ENCODE measurements around the gene CCDC191.

Gene CCDC191

GRCh38 chr3:114052216-114052615, 4.1 kb downstream of the CCDC191 start:
- no peak for DNase-seq

- no peak for DNase-seq
These were observed 13.1 kb downstream of the CCDC191 start for GRCh38 chr3:114043205-114043604.

- DNase-seq: no peak
These were observed 20.4 kb downstream of the CCDC191 start for GRCh38 chr3:114035896-114036295.

- no peak for DNase-seq
These were observed 21.4 kb downstream of the CCDC191 start for GRCh38 chr3:114034787-114035545.

GRCh38 chr3:114034211-114034610, 22.1 kb downstream of the CCDC191 start:
- DNase-seq: no peak

- no peak for DNase-seq
These were observed 22.6 kb downstream of the CCDC191 start for GRCh38 chr3:114033721-114034120.

- no peak for DNase-seq
These were observed 30.0 kb downstream of the CCDC191 start for GRCh38 chr3:114026331-114026730.

- DNase-seq: no peak
These were observed 30.9 kb downstream of the CCDC191 start for GRCh38 chr3:114025451-114025850.

- DNase-seq: no peak
These were observed 34.1 kb downstream of the CCDC191 start for GRCh38 chr3:114022145-114022802.

- no peak for DNase-seq
These were observed 35.4 kb downstream of the CCDC191 start for GRCh38 chr3:114020907-114021306.

- DNase-seq: no peak
These were observed 36.8 kb downstream of the CCDC191 start for GRCh38 chr3:114019486-114019885.

- no peak for DNase-seq
These were observed 42.1 kb downstream of the CCDC191 start for GRCh38 chr3:114014211-114014610.

- no peak for DNase-seq
These were observed 45.1 kb downstream of the CCDC191 start for GRCh38 chr3:114011059-114011797.

- DNase-seq: no peak
These were observed 50.8 kb downstream of the CCDC191 start for GRCh38 chr3:114005481-114005880.

GRCh38 chr3:113985541-113985940, 70.8 kb downstream of the CCDC191 start:
- no peak for DNase-seq

GRCh38 chr3:113983544-113983943, 72.8 kb downstream of the CCDC191 start:
- DNase-seq: no peak

- DNase-seq: no peak
These were observed 74.5 kb downstream of the CCDC191 start for GRCh38 chr3:113981803-113982202.

- DNase-seq: no peak
These were observed 76.4 kb downstream of the CCDC191 start for GRCh38 chr3:113979916-113980315.

- no peak for DNase-seq
These were observed 78.5 kb downstream of the CCDC191 start for GRCh38 chr3:113977822-113978221.

GRCh38 chr3:113968986-113969385, 87.3 kb downstream of the CCDC191 start:
- no peak for DNase-seq

- DNase-seq: no peak
These were observed 90.2 kb downstream of the CCDC191 start for GRCh38 chr3:113966172-113966571.

GRCh38 chr3:113963879-113964278, 92.4 kb downstream of the CCDC191 start:
- DNase-seq: no peak

GRCh38 chr3:113954091-113954685, 102.1 kb downstream of the CCDC191 start:
- DNase-seq: peak in 1 of 2 experiments; percentile 49

All from cerebellar nuclear complex (tissue), 1 donor.